Activated T-cell treated with anti-CD3 and anti-CD28 coated beads, Interleukin-2, amount 50 U/mL, for 24 hours (primary cell): Measurements from ENCODE around the gene FANCC.

Experiments
- DNase-seq: peaks from one replicate; pipeline ENCODE4 v3.0.0-alpha.2; 2020
- H3K27ac Mint-ChIP-seq: 2 replicates; pipeline ENCODE4 v1.8.0; 2020; ENCODE audit warnings: mild to moderate bottlenecking, mixed read lengths
- H3K27me3 Mint-ChIP-seq: 2 replicates; pipeline ENCODE4 v1.8.0; 2020; ENCODE audit warnings: mixed read lengths
- H3K36me3 Mint-ChIP-seq: 2 replicates; pipeline ENCODE4 v1.8.0; 2020; ENCODE audit warnings: low read depth, mixed read lengths
- H3K4me1 Mint-ChIP-seq: 2 replicates; pipeline ENCODE4 v1.8.0; 2020; ENCODE audit warnings: low read depth, mixed read lengths
- H3K4me3 Mint-ChIP-seq: 2 replicates; pipeline ENCODE4 v1.8.0; 2020; ENCODE audit warnings: mild to moderate bottlenecking, moderate library complexity, mixed read lengths
- H3K9me3 Mint-ChIP-seq: 2 replicates; pipeline ENCODE4 v1.8.0; 2020; ENCODE audit warnings: mixed read lengths

The FANCC gene

GRCh38 chr9:95188459-95188858 is 129.1 kb downstream of the FANCC start:
- no peaks in the 10 kb centered on the region for H3K9me3 Mint-ChIP-seq
- H3K4me1 Mint-ChIP-seq, result peaks cover 21% of the 10 kb centered on the region
- peak overlapping the region; percentile 1 for H3K27ac Mint-ChIP-seq
- H3K4me3 Mint-ChIP-seq, result no peak overlapping the region
- DNase-seq, result no peak
- no peaks in the 10 kb centered on the region for H3K36me3 Mint-ChIP-seq
- H3K27me3 Mint-ChIP-seq, result no peaks in the 10 kb centered on the region

GRCh38 chr9:95185956-95186355 is 131.6 kb downstream of the FANCC start:
- Mint-ChIP-seq H3K36me3 (no peaks in the 10 kb centered on the region), H3K27ac (no peak overlapping the region), H3K27me3 (no peaks in the 10 kb centered on the region), H3K4me3 (no peak overlapping the region), H3K4me1 (peaks cover 21% of the 10 kb centered on the region), H3K9me3 (no peaks in the 10 kb centered on the region)
- no peak for DNase-seq

GRCh38 chr9:95182854-95183563 is 134.5 kb downstream of the FANCC start:
- H3K36me3 Mint-ChIP-seq, result no peaks in the 10 kb centered on the region
- DNase-seq, result no peak
- H3K27ac Mint-ChIP-seq, result no peak overlapping the region
- H3K4me3 Mint-ChIP-seq, result no peak overlapping the region
- no peaks in the 10 kb centered on the region for H3K27me3 Mint-ChIP-seq
- no peaks in the 10 kb centered on the region for H3K9me3 Mint-ChIP-seq
- no peaks in the 10 kb centered on the region for H3K4me1 Mint-ChIP-seq

GRCh38 chr9:95181835-95182234 is 135.7 kb downstream of the FANCC start:
- no peak overlapping the region for H3K27ac Mint-ChIP-seq

GRCh38 chr9:95181226-95181818 is 136.2 kb downstream of the FANCC start:
- Mint-ChIP-seq H3K36me3 (no peaks in the 10 kb centered on the region), H3K9me3 (no peaks in the 10 kb centered on the region), H3K4me1 (no peaks in the 10 kb centered on the region), H3K27me3 (no peaks in the 10 kb centered on the region), H3K27ac (no peak overlapping the region), H3K4me3 (no peak overlapping the region)
- DNase-seq, result no peak

More at GRCh38 chr9:95181835-95182234, 135.7 kb downstream of the FANCC start:
- H3K36me3 Mint-ChIP-seq, result no peaks in the 10 kb centered on the region
- H3K27me3 Mint-ChIP-seq, result no peaks in the 10 kb centered on the region
- no peaks in the 10 kb centered on the region for H3K4me1 Mint-ChIP-seq
- H3K9me3 Mint-ChIP-seq, result no peaks in the 10 kb centered on the region
- no peak for DNase-seq
- no peak overlapping the region for H3K4me3 Mint-ChIP-seq

- Mint-ChIP-seq H3K27me3 (no peaks in the 10 kb centered on the region), H3K4me1 (no peaks in the 10 kb centered on the region), H3K4me3 (no peak overlapping the region), H3K36me3 (no peaks in the 10 kb centered on the region), H3K9me3 (no peaks in the 10 kb centered on the region), H3K27ac (no peak overlapping the region)
- no peak for DNase-seq
These were observed 139.9 kb downstream of the FANCC start for GRCh38 chr9:95177617-95178016.

- Mint-ChIP-seq H3K36me3 (peaks cover 3% of the 10 kb centered on the region), H3K4me3 (no peak overlapping the region), H3K27ac (no peak overlapping the region), H3K9me3 (no peaks in the 10 kb centered on the region), H3K27me3 (no peaks in the 10 kb centered on the region), H3K4me1 (peaks cover 2% of the 10 kb centered on the region)
- DNase-seq, result no peak
These were observed 140.7 kb downstream of the FANCC start for GRCh38 chr9:95176755-95177319.

- Mint-ChIP-seq H3K4me3 (no peak overlapping the region), H3K27ac (no peak overlapping the region), H3K27me3 (no peaks in the 10 kb centered on the region), H3K4me1 (peaks cover 10% of the 10 kb centered on the region), H3K36me3 (peaks cover 6% of the 10 kb centered on the region), H3K9me3 (no peaks in the 10 kb centered on the region)
- DNase-seq, result no peak
These were observed 142.0 kb downstream of the FANCC start for GRCh38 chr9:95175523-95175922.

- Mint-ChIP-seq H3K4me3 (no peak overlapping the region), H3K27ac (no peak overlapping the region), H3K4me1 (peaks cover 14% of the 10 kb centered on the region), H3K9me3 (no peaks in the 10 kb centered on the region), H3K36me3 (peaks cover 19% of the 10 kb centered on the region), H3K27me3 (no peaks in the 10 kb centered on the region)
- DNase-seq, result no peak
These were observed 143.5 kb downstream of the FANCC start for GRCh38 chr9:95174038-95174437.

- Mint-ChIP-seq H3K27ac (peak overlapping the region; percentile 35), H3K27me3 (no peaks in the 10 kb centered on the region), H3K4me1 (peaks cover 21% of the 10 kb centered on the region), H3K36me3 (peaks cover 40% of the 10 kb centered on the region), H3K9me3 (no peaks in the 10 kb centered on the region), H3K4me3 (no peak overlapping the region)
- DNase-seq, result no peak
These were observed 145.9 kb downstream of the FANCC start for GRCh38 chr9:95171596-95171995.

- Mint-ChIP-seq H3K4me3 (no peak overlapping the region), H3K9me3 (no peaks in the 10 kb centered on the region), H3K27me3 (no peaks in the 10 kb centered on the region), H3K27ac (peak overlapping the region; percentile 66), H3K36me3 (peaks cover 40% of the 10 kb centered on the region), H3K4me1 (peaks cover 21% of the 10 kb centered on the region)
- DNase-seq, result no peak
These were observed 146.5 kb downstream of the FANCC start for GRCh38 chr9:95171001-95171400.

- peaks cover 21% of the 10 kb centered on the region for H3K4me1 Mint-ChIP-seq
- H3K4me3 Mint-ChIP-seq, result no peak overlapping the region
- no peaks in the 10 kb centered on the region for H3K27me3 Mint-ChIP-seq
- H3K9me3 Mint-ChIP-seq, result peaks cover 3% of the 10 kb centered on the region
- H3K36me3 Mint-ChIP-seq, result peaks cover 49% of the 10 kb centered on the region
- peak; percentile 36 for DNase-seq
- peak overlapping the region; percentile 50 for H3K27ac Mint-ChIP-seq
These were observed 149.5 kb downstream of the FANCC start for GRCh38 chr9:95167998-95168397.

- peaks cover 3% of the 10 kb centered on the region for H3K9me3 Mint-ChIP-seq
- H3K27ac Mint-ChIP-seq, result no peak overlapping the region
- H3K4me1 Mint-ChIP-seq, result peaks cover 8% of the 10 kb centered on the region
- no peaks in the 10 kb centered on the region for H3K27me3 Mint-ChIP-seq
- no peak overlapping the region for H3K4me3 Mint-ChIP-seq
- H3K36me3 Mint-ChIP-seq, result peaks cover 53% of the 10 kb centered on the region
- DNase-seq, result no peak
These were observed 152.5 kb downstream of the FANCC start for GRCh38 chr9:95165004-95165403.

- DNase-seq, result no peak
- H3K27ac Mint-ChIP-seq, result no peak overlapping the region
- no peaks in the 10 kb centered on the region for H3K27me3 Mint-ChIP-seq
- H3K36me3 Mint-ChIP-seq, result peaks cover 15% of the 10 kb centered on the region
- peaks cover 7% of the 10 kb centered on the region for H3K4me1 Mint-ChIP-seq
- no peaks in the 10 kb centered on the region for H3K9me3 Mint-ChIP-seq
- H3K4me3 Mint-ChIP-seq, result no peak overlapping the region
These were observed 159.9 kb downstream of the FANCC start for GRCh38 chr9:95157481-95158151.

GRCh38 chr9:95156074-95156473 is 161.4 kb downstream of the FANCC start:
- Mint-ChIP-seq H3K4me1 (peaks cover 7% of the 10 kb centered on the region), H3K27me3 (no peaks in the 10 kb centered on the region), H3K4me3 (no peak overlapping the region), H3K9me3 (no peaks in the 10 kb centered on the region), H3K36me3 (peaks cover 6% of the 10 kb centered on the region), H3K27ac (no peak overlapping the region)
- DNase-seq, result no peak
